OCI-M1 (cell line): ENCODE measurements around the gene RASD2.

Source experiments
- DNase-seq: peaks from one replicate; lab custom pipeline; 2025; lab: John Stamatoyannopoulos, UW

The RASD2 gene

DNA sequence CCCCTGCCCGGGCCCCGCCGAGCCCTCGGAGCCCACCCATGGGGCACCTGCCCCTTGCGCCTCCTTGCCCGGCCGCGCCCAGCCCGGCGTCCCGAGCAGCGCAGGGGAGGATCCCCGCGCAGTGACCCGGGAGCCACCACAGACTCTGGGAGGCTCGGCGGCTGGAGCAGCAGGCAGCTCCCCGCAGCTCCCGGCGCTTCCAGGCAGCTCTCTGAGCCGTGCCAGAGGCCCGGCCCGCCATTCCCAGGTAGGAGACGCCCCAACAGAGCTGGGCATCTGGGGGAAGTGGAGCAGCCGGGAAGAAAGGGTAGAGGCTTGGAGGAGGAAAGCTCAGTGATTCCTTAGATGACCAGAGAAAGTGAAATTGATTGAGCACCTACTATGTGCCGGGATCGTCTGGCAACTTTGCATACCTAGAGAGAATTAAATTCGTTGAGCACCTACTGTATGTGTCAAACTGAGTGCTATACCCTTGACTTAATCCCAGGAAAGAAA, 670 bp downstream of the RASD2 start:
- no peak for DNase-seq

DNA sequence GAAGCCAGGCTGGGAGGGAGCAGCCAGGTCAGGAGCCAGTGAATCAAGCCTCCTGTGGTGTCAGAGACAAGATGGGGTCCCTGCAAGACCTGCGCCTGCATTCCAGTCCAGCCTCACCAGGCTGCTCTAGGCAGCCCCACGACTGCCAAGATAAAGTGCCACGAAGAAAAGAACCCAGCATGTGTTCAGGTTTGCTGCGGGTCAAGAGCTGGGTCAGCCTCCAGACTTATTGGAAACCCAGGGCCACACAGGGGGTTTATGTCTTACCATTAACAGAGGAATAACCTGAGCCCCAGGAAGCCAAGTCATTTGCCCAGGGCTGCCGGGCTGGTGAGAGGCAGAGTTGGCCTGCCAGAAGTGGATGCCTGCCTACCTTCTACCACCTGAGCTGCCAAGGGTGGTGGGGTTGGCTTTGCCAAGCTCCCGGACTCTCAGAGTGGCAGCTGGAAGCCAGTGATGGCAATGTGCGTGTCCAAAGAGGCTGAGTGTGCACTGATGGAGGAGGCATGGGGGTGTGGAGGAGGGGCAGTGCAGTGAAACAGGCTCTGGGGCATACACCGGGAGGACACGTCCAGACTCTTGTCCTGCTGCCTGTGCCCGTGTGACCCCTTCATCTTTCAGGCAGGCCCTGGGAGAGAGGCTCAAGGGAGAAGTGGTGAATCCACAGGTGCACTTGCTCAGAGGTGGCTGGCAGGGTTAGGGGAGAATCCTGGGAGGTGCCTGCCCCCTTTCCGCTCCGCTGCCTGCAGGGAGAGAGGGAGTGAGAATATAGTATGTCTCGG, 1.7 kb downstream of the RASD2 start:
- DNase-seq = no peak

DNA sequence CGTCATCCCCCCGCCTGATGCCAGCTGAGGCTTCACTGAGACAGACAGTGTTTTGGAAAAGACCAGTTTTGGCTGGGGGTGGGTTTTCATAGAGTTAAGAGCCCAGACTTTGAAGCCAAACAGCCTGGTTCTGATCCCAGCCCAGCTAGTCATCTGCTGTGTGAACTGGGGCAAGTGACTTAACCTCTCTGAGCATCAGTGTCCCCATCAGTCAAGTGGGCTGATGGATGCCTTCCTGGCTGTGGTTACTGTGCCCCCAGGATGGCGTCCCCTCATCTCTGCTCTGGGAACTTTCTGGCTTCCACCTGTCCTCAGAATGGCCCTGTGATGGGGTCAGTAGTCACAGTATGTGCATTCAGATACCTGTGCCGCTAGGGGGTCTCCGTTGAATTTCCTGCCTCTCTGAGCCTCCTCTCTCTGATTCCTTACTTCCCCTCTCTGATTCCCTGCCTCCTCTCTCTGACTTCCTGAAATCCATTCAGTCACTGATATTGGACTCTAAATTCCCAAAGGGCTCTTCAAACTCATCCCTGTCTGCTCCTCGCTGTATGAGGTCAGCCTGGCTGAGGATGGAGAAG, 2.4 kb downstream of the RASD2 start:
- no peak for DNase-seq

DNA sequence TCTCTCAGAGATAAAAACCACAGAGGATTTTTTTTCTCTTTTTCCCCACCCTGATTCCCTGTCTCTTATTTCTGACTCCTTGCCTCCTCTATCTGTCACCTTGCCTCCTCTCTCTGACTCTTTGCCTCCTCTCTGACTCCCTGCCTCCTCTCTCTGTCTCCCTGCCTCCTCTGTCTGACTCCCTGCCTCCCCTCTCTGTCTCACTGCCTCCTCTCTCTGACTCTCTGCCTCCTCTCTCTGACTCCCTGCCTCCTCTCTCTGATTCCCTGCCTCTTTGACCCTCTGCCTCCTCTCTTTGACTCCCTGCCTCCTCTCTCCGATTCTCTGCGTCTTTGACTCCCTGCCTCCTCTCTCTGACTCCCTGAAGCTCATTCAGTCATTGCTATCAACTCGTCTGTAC, 3.1 kb downstream of the RASD2 start:
- DNase-seq = no peak

DNA sequence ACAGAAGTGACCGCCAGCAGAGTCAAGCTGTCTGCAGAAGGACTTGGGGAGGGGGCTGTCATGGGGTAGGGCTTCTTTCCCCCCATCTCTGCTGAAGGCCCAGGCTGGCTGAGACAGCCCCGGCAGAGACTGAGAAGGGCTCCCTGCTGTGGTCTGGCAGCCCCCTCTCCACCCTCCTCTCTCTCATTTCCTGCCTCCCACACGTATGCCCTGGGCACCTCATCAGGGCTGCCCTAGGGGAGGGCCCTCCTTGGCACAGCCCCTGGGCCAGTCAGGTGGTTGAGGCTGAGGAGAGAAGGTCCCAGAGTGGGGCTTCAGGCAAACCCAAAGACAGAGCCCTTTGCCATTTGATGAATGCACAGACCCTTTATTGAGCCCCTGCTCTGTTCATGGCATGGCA, 3.6 kb downstream of the RASD2 start:
- no peak for DNase-seq

DNA sequence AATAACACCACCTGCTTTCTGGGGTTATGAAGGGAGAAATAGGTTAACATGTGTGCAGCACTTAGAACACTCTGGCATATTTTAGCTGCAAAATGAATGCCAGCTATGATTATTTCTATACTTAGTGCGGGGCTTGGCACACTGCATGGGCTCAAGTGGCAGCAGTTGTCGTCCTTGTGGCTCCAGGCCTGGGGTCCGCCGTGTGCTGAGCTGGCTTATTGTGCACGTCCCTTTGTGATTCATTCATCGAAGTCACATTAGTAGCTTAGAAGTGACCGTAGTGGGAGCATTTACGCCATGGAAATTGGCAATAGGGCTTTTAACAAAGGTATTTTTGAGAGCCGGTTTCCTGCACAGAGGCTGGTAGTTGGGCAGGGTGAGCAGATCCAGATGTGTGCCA, 4.2 kb downstream of the RASD2 start:
- no peak for DNase-seq

DNA sequence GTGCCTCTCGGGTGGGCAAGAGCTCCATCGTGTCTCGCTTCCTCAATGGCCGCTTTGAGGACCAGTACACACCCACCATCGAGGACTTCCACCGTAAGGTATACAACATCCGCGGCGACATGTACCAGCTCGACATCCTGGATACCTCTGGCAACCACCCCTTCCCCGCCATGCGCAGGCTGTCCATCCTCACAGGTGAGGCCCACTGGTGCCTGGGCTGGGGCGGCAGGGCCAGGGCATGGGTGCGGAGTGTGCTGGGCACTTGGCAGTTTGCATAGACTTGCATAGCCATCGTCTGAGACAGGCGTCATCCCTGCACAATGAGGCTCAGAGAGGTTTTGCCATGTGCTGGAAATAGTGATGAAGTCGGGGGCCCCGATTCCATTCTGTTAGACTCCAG, 6.3 kb downstream of the RASD2 start:
- DNase-seq = no peak

DNA sequence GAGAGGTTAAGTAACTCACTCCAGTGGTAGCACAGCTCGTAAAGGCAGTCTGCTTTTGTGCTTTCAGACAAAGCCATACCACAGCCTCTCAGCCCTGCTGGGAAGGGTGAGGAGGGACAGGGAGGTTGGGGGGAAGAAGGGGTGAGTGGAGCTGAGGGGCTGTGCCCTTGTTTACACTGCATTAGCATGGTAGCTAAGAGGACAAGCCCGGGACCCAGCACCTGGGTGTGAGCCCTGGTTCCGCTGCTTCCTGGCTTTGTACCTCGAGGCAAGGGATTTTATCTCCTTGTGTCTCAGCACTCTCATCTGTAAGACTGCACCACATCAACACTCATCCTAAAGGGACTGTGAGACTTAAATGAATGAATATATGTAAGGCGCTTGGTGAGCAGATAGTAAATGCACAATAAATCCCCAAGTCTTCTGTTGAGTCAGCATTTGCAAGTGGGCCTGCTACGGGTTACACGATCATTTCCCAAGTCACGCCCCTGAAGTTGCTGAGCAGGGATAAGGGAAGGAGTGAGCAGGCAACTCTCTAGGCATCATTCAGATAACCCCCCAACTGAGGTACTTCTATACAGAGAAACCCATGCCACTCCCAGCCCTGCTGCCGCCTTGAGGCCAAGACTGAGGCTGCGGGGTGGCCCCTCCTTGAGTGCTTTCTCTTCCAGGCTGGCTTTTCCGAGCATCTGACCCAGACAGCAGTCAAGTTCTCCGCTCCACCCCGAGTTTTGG, 7.5 kb downstream of the RASD2 start:
- peak; percentile 46 for DNase-seq

DNA sequence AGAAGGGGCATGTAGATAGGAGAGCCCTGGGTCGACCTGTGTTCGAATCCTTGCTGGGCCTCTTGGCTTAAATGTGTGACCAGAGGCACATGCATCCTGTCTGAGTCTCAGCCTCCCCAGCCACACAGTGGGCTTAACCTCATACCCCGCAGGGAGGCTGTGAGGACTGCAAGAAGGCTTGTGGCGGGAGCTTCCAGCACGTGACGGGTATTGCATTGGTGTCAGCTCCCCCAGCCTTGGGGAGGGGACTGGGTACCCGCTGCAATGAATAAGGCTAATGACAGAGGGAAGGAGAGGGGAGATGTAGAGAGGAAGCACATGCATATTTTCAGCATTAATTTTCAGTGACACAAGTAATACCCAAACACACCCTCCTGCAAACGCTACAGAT, 8.1 kb downstream of the RASD2 start:
- no peak for DNase-seq

DNA sequence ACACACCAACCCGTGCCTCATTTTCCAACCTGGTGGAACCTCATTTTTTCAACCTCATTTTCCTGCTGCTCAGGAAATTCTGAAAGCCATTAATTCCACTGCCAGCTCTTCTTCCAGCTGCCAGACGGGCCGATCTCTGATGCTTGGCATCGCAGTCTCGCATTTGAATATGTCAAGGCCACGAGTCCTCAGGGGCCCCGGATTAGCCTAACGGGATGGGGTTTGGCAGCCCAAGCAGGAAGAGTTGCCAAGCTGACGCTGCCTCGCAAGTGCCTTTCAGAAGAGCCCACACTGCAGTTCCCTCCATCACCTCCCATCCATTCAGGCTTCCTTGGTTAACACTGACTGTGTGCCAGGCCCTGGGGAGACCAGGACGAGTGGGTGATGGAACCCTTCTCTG, 8.7 kb downstream of the RASD2 start:
- DNase-seq = no peak

DNA sequence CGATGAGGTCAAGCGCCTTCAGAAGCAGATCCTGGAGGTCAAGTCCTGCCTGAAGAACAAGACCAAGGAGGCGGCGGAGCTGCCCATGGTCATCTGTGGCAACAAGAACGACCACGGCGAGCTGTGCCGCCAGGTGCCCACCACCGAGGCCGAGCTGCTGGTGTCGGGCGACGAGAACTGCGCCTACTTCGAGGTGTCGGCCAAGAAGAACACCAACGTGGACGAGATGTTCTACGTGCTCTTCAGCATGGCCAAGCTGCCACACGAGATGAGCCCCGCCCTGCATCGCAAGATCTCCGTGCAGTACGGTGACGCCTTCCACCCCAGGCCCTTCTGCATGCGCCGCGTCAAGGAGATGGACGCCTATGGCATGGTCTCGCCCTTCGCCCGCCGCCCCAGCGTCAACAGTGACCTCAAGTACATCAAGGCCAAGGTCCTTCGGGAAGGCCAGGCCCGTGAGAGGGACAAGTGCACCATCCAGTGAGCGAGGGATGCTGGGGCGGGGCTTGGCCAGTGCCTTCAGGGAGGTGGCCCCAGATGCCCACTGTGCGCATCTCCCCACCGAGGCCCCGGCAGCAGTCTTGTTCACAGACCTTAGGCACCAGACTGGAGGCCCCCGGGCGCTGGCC, 11.0 kb downstream of the RASD2 start:
- DNase-seq = no peak

DNA sequence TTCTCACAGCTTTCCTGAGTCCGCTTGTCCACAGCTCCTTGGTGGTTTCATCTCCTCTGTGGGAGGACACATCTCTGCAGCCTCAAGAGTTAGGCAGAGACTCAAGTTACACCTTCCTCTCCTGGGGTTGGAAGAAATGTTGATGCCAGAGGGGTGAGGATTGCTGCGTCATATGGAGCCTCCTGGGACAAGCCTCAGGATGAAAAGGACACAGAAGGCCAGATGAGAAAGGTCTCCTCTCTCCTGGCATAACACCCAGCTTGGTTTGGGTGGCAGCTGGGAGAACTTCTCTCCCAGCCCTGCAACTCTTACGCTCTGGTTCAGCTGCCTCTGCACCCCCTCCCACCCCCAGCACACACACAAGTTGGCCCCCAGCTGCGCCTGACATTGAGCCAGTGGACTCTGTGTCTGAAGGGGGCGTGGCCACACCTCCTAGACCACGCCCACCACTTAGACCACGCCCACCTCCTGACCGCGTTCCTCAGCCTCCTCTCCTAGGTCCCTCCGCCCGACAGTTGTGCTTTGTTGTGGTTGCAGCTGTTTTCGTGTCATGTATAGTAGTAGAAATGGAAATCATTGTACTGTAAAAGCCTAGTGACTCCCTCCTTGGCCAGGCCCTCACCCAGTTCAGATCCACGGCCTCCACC, 11.7 kb downstream of the RASD2 start:
- DNase-seq = peak; percentile 93

DNA sequence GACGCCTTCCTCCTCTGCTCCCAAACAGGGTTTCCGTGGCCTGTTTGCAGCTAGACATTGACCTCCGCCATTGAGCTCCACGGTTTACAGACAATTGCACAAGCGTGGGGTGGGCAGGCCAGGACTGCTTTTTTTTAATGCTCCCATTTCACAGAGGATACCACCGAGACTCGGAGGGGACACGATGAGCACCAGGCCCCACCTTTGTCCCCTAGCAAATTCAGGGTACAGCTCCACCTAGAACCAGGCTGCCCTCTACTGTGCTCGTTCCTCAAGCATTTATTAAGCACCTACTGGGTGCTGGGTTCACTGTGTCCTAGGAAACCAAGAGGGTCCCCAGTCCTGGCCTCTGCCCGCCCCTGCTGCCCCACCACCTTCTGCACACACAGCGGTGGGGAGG, 12.2 kb downstream of the RASD2 start:
- no peak for DNase-seq

DNA sequence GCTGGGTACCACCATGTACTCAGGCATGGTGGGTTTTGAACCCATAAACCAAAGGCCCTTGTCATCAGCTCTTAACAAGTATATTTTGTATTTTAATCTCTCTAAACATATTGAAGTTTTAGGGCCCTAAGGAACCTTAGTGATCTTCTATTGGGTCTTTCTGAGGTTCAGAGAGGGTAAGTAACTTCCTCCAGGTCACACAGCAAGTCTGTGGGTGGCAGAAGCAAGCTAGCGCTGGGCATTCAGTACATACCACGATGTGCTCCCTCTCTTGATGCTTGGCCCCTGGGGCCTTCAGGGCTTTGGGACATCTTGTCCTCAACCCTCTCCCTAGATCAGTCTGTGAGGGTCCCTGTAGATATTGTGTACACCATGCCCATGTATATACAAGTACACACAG, 12.7 kb downstream of the RASD2 start:
- DNase-seq = no peak

DNA sequence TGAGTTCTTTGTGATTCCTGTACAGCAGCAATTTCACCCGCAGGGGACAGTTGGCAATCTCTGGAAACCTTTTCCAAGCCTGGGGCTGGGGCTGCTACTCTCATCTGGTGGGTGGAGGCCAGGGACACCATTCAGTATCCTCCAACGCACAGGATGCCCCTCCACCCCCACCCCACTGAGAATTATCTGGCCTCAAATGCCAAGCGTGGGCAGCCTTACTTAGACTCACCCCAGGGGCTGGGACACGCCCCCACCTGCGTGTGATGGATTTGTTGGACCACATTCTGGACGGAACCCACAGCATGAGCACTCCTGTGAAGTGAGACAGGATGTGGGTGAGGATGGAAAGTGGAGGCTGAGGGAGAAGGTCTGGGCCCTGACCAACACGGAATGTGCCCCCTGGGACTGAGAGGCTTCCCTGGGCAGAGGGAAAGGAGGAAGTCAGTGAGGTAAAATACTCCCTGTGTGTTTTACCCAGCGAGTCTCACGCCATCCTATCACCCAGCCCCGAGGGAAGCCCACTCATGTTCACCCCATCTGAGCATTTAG, 13.7 kb downstream of the RASD2 start:
- no peak for DNase-seq

DNA sequence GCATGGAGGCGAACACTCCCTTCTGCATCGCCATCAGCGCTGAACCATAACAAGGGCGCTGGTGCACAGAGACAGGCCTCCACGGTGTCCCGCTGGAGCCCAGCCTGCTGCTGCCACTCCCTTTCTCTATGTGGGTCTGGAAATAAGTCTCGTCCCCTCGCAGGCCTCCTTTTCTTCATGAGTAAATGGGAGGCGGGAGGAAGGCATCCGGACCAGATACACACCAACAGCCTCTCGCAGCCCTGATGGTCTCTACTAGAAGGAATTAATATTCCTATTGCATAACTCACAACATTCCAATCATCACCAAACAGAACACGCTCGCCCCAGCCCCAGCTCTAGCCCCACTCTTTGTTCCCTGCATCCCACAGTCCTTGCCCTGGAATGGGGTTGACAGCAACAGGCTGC, 14.9 kb downstream of the RASD2 start:
- DNase-seq = no peak

DNA sequence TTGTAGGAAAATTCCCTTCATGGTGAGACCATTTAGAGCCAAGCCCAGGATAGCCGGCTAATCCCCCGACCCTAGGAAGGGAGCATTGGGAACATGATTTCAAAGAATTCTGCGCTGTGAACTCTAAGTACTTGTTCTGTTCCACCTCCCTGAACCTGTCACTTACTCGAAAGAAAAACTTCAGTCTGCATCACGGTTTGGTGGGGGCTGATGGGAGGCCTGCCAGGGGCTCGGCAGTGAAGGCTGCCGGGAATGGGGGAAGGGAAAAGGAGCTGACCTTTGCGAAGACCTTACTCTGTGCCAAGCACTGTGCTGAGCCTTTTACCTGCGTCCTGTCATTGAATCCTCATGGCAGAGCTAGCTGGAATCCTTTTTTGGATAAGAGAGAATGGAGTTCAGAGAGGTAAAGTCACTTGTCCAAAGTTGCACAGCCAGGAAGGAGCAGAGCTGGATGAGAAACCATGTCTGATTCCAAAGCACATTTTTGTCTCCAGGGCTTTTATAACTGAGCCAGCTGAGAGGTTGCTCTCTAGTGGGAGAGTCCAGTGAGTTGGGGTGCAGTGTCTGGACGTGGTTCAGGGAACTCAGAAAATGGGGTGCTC, 15.4 kb downstream of the RASD2 start:
- DNase-seq = no peak

DNA sequence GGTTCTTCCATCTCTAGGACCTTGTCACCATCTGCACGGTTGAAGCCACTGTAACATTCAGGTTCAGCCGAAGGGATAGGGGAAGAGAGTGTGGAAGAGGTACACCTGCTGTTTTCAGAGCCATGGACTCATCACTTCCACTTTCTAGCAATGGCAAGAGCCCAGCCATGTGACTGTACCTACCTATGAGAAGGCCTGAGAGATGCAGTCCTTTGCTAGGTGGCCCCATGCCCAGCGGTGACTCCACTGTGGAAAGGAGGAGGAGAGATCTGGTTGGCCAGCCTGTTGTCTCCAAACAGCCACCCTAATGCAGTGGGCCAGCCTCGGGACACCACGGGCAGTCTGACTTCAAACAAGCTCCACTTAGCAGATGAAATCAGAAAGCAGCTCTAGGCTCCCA, 16.0 kb downstream of the RASD2 start:
- no peak for DNase-seq

DNA sequence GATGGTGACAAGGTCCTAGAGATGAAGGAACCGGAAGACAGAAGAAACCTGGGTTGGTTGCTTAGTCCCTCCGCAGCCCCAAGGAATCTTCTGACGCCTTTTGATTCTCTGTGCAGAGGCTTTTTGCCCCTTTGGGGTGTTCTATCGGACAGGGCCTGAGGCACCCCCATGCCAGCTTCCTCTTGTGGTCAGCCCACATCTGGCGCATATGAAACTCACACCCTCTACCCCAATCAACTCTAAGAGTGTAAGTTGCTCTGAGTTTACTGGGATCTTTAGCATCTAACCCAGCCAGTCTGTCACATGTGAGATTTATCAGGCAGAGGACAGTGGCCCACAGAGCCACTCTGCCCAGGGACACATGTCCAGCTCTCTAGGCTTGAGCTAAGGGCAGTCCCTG, 17.4 kb downstream of the RASD2 start:
- DNase-seq = peak; percentile 10

DNA sequence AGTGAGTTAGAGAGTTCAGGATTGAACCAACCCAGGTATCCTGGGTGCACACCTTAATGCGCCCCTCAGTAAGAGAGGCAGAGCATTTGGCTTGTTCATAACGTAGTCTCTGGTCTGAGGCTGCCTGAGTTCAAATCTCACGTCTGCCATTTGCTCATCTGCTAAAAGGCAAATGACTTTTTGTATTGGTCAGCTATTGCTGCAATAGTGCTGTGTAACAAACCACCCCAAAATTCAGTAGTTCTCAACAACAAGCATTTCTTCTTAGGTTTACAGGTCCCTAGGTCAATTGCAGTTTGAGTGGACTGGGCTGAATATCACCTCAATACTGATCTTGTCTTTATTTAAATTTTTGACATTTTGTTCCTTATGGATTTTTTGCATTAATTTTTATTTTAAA, 18.1 kb downstream of the RASD2 start:
- DNase-seq = no peak

DNA sequence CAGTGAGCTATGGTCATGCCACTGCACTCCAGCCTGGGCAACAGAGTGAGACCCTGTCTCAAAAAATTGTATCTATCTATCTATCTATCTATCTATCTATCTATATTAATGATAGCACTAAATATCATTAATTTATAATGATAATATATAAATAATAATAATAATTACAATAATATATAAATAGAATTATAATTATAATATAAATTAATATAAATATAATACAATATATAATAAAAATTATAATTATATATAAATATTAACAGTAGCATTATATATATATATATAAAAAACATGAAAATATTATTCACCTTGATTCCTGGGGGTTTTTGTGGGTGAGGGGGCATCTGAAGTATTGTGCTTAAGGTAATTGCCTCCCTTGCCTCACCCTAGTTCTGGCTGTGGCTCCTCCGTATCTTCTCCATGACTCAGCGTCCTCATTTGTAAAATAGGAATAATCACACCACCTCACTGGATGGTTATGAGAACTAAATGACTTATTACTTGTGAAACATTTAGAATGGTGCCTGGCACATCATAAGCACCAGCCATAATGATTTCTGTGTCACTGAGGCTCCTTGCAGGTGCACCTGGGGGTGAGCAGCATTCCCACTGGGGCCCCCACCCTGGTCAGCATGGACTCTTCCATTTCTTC, 18.8 kb downstream of the RASD2 start:
- DNase-seq = no peak
